ENCODE results near the gene PRAME.

DNA sequence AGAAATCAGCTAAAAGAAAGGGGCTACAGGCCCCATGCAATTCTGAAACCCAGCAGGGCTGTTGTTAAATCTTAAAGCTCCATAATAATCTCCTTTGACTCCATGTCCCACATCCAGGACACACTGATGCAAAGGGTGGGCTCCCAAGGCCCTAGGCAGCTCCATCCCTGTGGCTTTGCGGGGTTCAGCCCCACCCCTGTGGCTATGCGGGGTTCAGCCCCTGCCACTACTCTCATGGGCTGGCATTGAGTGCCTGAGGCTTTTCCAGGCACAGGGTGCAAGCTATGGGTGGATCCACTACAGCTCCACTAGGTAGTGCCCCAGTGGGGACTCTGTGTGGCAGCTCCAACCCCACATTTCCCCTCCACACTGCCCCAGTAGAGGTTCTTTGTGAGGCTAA lies 30.3 kb downstream of the PRAME start:
- no peak for TF ChIP-seq EZH2phosphoT487 (conservative IDR thresholded peaks at IDR 0.05; ENCODE audit: low read length)
- TF ChIP-seq, protein P1, sequence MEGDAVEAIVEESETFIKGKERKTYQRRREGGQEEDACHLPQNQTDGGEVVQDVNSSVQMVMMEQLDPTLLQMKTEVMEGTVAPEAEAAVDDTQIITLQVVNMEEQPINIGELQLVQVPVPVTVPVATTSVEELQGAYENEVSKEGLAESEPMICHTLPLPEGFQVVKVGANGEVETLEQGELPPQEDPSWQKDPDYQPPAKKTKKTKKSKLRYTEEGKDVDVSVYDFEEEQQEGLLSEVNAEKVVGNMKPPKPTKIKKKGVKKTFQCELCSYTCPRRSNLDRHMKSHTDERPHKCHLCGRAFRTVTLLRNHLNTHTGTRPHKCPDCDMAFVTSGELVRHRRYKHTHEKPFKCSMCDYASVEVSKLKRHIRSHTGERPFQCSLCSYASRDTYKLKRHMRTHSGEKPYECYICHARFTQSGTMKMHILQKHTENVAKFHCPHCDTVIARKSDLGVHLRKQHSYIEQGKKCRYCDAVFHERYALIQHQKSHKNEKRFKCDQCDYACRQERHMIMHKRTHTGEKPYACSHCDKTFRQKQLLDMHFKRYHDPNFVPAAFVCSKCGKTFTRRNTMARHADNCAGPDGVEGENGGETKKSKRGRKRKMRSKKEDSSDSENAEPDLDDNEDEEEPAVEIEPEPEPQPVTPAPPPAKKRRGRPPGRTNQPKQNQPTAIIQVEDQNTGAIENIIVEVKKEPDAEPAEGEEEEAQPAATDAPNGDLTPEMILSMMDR (IDR thresholded peaks at IDR 0.05; ENCODE audit: insufficient read depth, low read length, poor library complexity, severe bottlenecking), result no peak
